GM21723 (cell line): ENCODE data around the gene RNF223.

ENCODE experiments used
- ATAC-seq: cut with Tn5 transposase; IDR thresholded peaks from one replicate; pipeline ENCODE4 v1.9.1; 2021; ENCODE audit warnings: mild to moderate bottlenecking, moderate library complexity; ENCODE audit not compliant: unreplicated experiment

RNF223 gene

GRCh38 chr1:1073743-1074587 is at the start of gene RNF223:
TSS of gene RNF223 (minus strand) at chr1:1074306. CDS start at chr1:1072566, 1,740 bp downstream.
- ATAC-seq: no peak

GRCh38 chr1:1122981-1123480 is 48.9 kb upstream of the RNF223 start:
- no peak for ATAC-seq

GRCh38 chr1:1122078-1122811 is 48.1 kb upstream of the RNF223 start:
- no peak for ATAC-seq

- no peak for ATAC-seq
These were observed 47.5 kb upstream of the RNF223 start for GRCh38 chr1:1121611-1122077.

GRCh38 chr1:1120866-1121591 is 46.9 kb upstream of the RNF223 start:
- ATAC-seq: no peak

- ATAC-seq: no peak
These were observed 46.0 kb upstream of the RNF223 start for GRCh38 chr1:1120096-1120495.

GRCh38 chr1:1119272-1119890 is 45.3 kb upstream of the RNF223 start:
- no peak for ATAC-seq

GRCh38 chr1:1118876-1119220 is 44.7 kb upstream of the RNF223 start:
- ATAC-seq: no peak

GRCh38 chr1:1118011-1118875 is 44.1 kb upstream of the RNF223 start:
- no peak for ATAC-seq

- no peak for ATAC-seq
These were observed 43.3 kb upstream of the RNF223 start for GRCh38 chr1:1117469-1117831.

- peak; percentile 4 for ATAC-seq
These were observed 42.8 kb upstream of the RNF223 start for GRCh38 chr1:1116701-1117468.

GRCh38 chr1:1115786-1116700 is 41.9 kb upstream of the RNF223 start, which contains the start of gene C1orf159:
TSS of gene C1orf159 (minus strand) at chr1:1116089. CDS start at chr1:1091543, 24,546 bp downstream.
- ATAC-seq: peak; percentile 93

GRCh38 chr1:1115136-1115785 is 41.2 kb upstream of the RNF223 start:
- no peak for ATAC-seq

- no peak for ATAC-seq
These were observed 40.3 kb upstream of the RNF223 start for GRCh38 chr1:1114431-1114830.

GRCh38 chr1:1112237-1112985 is 38.3 kb upstream of the RNF223 start:
- no peak for ATAC-seq

GRCh38 chr1:1111516-1112236 is 37.6 kb upstream of the RNF223 start:
- ATAC-seq: no peak
